Measurements from ENCODE around the gene DENND1A.
"Not testable (repeated sequence)": the region's sequence is repeated elsewhere in the genome, so short reads cannot be mapped to it uniquely, and the experiment has no call there.

Gene DENND1A

DNA sequence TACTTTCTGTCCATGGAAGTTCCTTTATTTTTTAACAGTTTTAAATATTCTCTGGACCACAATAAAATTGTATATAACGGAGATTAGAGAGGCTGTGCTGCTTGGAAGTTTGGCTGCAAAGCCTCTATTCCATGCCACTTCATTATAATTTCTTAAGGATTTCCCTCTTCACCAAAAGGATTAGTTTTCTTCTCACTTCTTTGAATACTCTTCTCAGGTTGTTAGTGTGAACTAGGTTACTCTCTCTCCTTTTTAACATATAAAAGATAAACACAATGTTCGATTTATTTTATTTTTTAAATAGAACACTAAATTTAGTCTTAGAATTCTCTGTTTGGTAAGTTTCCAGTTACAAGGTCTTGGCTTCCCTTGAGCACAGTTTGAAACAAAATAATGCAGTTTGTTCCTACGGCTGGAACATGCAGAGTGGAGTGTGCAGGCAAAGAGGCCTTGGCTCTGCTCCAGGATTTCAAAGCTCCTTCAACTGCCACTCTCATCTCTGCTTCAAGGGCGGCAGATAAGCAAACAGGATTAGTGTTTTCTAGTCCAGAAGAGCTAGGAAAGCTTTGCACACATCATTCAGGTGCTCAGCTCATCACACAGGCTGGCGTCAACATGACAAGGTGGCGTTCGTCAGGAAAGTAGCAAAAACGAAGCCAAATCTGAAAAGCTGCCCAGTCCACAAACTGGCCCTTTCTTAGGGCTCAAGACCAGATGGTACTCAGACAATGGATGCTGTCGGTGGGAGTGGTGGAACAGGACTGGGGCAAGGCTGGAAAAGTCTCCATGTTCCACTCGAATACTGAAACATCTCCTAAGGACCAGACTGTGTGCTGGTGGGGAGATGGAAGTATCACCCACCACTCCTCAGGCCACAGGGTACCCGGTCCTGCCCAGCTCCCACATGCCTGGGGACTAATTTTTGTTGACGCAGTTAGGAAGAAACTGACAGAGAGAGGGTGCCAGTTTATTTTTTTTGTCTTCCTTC lies 287.3 kb downstream of the DENND1A start:
- DNase-seq = peak in 1 of 2 experiments; percentile 27

DNA sequence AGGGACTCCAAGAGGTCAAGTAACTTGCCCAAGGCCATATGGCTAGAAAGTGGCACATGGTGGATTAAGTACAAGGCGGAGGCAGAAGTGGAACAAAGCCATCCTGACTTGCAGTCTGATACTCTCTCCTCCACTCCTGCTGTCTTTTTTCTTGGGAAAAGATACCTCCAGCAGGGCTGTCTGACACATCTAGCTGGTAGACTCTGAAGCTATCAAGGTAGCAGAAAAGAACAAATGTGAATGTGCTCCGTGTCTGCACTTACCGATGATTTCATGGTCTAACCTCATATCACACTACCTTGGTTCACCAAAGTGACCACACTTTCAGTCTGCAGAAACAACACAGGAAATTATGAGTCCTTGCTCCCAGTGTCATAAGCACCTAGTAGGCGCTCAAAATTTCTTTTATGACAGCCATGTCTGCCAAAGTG lies 289.1 kb downstream of the DENND1A start:
- DNase-seq = no peak

DNA sequence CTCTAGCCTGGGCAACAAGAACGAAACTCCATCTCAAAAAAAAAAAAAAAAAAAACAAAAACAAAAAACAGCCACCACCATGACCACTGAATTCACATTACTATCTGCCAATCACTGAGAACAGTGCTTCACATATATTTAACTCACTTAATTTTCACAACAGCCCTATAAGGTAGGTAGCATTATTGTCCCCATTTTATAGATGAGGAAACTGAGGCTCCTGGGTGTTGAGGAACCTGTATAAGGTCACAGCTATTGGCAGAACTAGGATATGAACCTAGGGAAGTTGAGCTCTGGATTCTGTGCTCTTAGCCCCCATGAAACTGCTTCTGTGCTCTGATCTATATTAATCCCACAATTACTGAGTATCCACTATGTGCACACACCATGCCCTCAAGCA lies 290.2 kb downstream of the DENND1A start:
- no peak for DNase-seq

DNA sequence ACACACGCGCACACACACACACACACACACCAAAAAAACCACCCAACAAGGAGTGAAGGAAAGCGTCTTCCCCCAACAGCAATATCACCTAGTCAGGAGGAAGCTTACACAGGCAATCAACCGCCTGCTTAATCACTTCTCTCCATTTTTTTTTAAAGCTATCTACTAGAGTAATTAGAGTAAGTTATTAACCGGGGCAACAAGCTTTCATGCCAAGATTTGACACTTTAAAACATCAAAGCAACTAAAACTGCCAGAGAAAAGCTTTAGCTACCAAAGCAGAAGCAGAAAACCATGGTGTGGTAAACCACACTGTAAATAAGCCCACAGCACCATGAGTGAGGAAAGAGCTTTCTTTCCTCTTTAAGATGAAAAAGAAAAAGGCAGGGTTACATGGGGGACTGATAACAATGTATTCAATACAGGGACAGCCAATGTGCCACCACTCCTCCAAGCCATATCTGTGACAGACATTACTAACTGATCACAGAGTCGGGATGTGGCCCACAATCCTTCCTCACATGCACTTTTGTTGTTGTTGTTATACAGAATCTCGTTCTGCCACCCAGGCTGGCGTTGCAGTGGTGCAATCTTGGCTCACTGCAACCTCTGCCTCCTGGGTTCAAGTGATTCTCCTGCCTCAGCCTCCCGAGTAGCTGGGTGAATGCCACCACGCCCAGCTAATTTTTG lies 291.8 kb downstream of the DENND1A start:
- no peak for DNase-seq

DNA sequence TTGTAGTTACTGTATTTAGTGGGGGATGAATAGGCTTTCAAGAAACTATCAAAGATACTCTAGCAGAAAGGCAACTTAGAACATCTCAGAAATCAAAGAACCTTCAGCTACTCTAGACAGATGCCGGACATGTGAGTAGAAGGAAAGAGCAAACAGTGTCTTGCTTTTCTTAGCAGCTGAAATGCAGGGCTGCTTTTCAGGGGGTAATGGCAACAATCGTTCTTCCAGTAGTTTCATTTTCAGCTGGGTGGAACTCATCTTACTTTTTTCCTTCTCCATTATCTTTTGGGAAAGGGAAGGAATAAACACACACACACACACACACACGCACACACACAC lies 292.4 kb downstream of the DENND1A start:
- DNase-seq = no peak

DNA sequence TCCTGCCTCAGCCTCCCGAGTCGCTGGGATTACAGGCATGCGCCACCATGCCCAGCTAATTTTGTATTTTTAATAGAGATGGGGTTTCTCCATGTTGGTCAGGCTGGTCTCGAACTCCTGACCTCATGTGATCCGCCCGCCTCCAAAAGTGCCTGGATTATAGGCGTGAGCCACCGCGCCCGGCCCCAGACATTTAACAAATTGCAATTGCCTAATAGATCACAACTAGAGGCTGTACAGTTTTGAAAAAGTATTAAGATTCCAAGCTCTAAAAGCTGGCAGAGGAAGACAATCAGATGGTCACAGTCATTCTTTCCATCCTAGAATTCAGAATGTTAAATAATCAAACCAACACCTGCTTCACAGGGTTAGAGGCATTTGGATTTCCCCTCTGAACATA lies 293.1 kb downstream of the DENND1A start:
- DNase-seq = not testable (repeated sequence)

DNA sequence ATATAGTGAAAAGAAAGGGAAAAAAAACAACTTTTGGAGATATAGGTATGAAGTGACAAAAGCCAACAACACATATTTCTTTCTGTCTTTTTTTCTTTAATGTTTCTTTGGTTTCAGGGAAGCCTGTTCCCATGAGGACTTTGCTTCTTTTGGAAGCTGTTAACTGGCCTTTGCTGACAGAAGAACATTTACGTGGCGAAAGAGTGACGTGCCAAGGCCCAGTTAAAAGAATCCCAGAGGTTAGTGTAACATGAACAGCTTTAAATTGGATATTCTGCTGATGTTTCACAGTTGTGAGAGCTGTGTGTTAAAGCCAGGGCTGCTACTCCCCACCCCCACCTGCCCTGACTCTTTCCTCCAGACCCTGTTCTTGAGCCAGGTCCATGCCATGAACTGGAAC lies 298.1 kb downstream of the DENND1A start:
- DNase-seq = no peak

DNA sequence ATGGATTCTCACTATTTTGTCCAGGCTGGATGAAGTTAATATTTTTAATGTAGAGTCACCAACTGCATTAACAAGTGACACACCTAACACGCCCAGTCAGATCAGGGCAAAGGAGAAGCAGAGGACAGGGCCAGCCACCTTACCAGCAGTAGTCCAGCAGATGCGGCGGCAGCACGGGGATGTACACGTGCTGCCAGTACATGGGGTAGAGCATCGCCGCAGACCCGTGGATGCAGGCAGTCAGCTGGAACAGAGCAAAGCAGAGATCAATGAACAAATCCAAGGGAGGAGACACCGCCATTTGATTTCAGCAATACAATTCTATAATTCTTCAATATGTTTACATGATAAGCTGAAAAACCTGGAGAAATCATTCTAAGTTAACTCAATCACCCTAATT lies 299.7 kb downstream of the DENND1A start:
- no peak for DNase-seq

DNA sequence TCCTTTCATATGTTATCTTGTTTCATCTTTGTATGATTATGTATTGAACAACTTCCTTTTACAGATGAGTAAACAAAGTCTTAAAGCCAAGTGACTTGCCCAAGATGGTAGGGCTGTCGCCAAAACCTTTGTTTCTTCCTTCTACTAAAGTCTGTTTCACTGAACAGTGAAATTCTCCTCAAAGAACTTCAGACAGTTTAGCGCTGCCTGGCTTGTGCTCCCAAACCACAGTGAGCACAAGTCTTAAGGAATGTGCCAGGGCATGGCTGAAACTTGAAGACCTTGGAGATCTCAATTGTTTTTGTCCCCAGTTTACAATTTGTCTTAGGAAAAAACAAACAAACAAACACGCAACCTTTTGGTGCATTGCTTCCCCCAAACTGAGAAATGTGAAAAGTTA lies 300.4 kb downstream of the DENND1A start:
- DNase-seq = no peak

DNA sequence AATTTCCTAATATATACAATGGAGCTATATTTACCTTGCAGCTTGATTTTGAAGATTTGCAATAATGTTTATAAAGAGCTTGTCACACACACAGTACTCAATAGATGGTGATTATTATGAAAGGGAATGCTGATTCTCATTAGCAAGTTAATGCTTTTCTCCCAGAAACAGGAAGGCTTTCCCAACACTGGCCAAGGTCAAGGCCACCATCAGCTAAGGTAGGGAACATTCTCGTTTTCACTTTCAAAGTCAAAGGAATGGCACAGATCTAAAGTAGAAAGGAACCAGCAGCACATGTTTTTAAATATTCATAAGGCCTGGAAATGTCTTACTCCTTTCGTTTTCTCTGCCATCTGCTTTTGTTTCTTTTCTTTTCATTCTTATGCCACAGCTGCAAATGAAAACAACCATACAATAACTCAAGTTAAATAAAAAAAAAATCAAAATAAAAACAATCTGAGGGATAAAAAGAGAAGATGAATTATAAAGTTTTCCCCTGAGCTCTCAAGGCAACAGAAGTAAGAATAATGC lies 307.1 kb downstream of the DENND1A start:
- no peak for DNase-seq

DNA sequence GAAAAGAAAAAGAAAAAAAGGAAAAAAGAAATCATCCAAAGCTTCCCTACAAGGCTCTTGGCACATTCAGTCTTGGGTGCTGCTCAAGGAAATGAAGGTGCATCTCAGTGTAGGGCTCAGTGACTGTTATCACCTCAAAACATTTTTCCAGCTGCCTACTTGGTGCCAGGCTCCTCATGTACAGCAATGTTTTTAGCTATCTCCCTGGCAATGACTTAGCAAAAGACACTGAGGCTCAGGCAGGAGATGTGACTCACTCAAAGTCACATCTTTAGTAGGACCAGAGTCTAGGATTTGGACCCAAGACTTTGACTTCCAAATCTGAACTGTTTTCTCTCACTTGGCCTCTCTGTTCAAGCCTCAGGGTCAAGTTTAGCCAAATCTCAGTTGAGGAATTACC lies 309.7 kb downstream of the DENND1A start:
- DNase-seq = no peak

DNA sequence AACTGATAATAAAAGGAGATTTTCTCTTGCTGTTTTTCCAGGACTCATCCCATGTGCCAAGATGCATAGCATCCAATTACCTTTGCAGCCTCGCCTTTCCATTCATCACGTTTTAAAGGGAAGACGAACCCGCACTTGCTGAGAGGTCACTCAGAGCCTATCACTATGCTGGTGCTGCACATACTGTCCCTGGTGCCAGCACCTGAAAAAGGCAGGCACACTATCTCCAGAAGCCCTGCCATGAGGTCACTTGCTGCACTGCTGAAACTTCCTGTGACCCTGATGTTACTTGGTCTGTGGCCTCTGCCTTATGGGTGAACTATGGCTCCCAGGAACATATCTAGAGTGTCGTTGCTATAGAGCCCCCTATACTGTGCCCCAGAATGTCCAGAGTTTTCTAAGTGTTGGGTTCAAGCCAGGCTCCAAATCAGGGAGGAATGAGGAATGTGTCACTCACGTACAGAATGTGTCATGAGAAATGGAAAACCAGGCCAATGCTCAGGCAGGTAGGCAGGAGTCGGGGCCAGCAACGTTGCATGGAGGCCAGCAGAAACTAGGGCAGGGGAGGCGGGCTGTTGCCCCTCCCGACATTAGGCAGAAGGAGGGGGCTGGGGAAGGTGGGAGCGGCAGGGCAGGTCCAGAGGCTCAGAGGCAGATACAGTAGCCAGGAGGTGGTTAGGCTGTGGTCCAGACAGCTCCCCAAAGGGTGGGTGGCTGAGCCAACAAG lies 311.8 kb downstream of the DENND1A start:
- DNase-seq = no peak

DNA sequence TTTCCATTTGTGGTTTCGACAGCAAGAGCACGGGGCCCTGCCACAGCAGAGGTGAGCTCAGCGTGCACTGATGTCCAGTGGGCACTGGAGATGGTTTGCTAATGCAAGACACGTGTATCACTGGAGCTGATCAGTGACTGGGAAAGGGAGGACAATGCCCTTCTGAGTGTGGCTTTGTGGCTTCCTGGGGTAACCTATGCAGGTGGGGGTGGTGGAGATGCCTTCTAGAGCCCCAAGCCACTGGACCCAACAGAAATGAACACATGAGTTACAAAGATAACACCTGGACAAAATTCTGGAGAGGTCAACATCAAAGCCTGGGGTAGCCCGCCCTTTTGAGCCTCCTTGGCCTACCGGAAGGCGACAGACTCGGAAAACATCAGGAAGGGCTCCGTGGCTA lies 312.6 kb downstream of the DENND1A start:
- DNase-seq = no peak

DNA sequence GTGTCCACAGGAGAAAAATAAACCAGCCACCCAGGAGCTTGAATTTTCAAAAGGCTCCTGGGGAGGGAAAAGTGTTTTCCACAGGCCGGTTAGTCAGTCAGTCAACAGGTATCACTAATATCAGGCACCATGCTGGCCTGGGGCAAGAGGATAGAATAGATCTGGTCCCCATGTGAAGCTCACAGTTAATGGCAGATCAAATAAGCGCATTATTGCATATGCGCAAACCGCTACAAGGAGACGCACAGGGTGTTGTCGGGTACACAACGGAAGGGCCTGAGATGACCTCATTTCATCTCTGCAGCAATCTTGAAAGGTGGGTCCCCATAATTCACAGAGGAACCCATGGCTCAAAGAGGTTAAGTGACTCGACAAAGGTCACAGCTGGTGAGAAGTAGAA lies 313.2 kb downstream of the DENND1A start:
- no peak for DNase-seq

DNA sequence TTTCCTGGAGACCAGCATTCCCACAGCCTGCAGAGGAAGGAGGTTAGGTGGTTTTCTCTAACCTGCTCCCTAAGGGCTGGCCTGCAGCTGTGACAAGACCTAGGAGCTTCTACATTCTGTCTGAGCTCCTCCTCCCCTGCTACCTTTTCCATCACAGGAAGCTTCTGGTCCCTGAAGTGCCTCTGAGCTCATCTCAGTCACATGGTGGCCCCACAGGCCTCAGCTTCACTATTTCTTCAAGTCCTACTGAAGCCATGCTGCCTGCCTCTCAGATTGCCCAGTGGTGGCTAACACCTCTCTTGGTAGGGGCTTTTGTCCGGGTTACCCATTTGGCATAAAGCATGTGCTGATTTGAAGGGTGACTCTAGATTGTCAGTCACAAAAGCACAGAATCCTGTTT lies 314.5 kb downstream of the DENND1A start:
- no peak for DNase-seq

DNA sequence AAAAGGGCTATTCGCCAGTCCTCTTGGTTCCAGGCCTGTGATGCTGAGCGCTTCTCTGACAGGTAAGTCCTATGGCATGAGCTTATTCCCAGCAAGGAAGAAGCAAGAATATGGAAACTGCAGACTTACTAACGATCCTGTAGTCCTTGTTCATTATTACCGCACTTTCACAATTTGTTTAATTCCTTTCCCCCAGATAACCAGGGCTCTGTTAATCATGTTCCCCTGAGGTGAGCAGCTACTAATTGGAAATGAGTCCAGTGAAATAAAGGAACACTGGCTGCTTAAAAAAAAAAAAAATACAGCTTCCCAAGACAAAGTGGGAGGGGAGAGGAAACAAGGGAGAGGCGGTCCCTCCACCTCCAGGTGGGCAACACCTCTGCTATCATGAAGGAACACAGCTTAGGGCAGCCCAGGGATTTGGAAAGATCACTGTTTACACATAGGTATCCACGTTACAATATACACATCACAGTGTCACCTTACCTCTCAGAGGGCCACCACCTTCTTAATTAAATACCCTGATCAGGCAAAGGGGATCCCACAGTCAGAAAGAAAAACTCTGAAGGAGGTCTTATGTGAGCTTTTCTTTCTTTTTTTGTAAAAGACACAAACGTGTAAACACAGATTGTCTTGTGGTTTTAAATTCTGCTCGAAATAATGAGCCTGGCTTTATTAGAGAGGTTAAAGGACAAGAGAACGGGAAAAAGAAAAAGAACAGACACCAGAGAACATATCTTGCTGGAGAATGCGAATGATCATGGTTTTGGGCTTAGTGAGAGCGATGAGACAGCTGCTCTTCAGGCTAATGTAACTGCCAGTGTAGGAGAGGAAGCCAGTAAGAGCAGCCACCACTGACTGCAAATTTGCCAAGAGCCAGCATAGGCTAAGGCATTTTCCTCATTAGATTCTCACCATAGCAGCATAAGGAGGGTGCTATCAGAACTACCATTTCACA lies 315.3 kb downstream of the DENND1A start:
- DNase-seq = peak in 1 of 2 experiments; percentile 10

DNA sequence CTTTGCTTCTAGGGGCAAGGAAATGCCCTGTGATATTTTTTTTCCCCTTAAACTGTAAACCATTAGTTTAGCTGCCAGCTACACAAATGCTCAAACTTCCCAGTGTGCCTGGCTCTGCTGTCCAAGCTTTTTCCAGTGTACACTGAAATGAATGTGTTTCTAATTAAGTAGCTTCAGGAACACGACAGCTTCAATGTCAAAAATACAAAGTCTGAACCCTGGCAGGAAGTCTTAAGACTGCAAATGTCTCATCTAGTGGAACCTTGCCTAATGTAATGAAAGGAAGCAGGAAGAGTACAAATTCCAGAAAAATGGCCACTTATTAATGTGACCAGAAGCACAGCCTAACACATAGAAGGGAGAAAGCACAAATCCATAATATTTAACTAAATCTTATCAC lies 318.7 kb downstream of the DENND1A start:
- no peak for DNase-seq

DNA sequence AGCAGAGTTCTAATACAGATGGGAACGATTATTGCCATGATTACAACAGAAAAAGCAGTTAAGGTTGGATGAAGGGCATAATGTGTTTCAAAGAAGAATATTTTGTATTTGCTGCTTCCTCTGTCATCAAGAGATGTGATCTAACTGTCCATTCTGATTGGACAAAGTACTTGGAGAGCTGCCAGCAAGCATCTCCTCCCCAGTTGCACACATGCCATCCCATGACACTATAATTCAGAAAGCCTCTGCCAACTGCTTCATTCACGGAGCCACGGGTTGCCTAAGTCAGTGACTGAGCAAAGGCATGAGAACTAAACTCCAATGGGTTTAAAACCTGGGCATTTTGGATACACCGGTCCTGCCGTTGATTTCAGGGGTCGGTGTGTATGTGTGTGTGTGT lies 320.1 kb downstream of the DENND1A start:
- DNase-seq = no peak

DNA sequence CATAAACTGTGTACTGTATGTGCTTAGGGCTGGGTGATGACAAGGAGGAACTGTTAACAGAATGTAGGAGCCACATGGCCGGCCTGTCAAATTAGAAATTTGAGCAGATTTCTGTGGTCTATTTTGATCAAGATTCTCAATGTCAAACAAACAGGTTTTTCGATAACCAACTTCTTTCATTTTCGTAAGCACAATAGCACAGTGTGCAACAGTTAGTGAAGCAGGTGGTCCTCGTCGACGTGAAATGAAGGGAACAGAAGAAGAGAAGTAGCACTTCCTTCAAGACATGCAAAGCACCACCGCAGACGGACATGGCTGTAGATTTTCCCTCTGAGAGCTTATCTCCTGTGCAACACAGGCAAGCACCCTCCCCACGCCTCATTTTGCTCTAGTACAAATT lies 321.8 kb downstream of the DENND1A start:
- no peak for DNase-seq

DNA sequence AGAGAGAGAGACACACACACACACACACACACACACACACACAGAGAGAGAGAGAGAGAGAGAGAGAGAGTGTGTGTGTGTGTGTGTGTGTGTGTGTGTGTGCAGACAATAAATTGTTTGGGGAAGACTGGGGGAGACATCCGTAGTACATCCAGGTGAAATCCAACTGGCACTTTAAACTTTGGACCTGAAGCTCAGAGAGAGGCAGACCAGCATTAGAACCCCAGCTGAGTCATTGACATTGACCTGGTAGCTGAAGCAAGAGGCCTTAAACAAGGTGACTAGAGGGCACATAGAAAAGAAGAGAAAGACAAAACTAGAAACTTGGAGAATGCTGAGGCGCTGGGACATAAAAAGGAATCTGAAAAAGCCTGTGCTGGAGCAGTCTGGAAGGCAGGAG lies 322.4 kb downstream of the DENND1A start:
- DNase-seq = no peak

DNA sequence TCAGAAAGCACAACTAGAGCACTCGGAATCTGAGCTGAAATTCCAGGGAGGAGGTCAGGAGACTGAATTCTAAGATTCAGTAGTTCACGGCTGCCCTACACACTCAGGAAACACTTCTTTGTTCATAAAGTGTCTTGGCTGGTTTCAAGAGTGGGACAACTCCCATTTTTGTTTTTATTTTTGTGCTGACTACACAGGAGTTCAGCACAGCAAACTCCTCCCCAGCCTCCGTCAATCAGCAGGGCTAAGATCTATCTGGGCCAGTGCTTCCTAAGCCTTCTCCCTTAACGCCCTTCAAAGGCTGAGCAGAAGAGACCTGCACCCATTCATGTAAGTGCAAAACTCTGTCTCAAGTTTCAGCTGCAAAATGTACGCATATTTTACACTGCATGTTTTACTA lies 323.8 kb downstream of the DENND1A start:
- DNase-seq = no peak

DNA sequence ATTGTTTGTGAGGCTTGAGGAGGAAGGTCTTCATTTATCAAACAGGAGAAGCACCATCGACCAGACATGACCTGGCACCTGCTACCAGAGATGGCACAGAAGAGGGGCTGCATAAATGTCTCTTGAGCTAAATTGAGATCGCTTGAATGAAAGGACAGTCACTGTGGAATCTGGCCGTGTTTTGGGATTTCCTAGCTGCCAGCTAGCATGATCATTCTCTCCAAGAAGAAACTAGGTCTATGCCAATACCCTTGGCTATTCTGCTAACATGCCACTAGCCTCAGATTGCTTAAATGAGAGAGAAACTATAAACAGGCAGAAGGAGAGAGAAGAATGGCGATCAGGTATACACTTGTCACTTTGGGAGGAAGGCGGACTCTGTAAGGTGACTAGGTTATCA lies 324.6 kb downstream of the DENND1A start:
- no peak for DNase-seq
